GM19025 (cell line): ENCODE results near the gene UBL4A.
A peak's percentile ranks its signal among the peaks of the same experiment; 100 is the strongest.

Experiments
- ATAC-seq: cut with Tn5 transposase; IDR thresholded peaks from one replicate; pipeline ENCODE4 v1.9.1; 2021; ENCODE audit warnings: mild to moderate bottlenecking, low read depth, moderate library complexity; ENCODE audit not compliant: unreplicated experiment

The UBL4A gene

DNA sequence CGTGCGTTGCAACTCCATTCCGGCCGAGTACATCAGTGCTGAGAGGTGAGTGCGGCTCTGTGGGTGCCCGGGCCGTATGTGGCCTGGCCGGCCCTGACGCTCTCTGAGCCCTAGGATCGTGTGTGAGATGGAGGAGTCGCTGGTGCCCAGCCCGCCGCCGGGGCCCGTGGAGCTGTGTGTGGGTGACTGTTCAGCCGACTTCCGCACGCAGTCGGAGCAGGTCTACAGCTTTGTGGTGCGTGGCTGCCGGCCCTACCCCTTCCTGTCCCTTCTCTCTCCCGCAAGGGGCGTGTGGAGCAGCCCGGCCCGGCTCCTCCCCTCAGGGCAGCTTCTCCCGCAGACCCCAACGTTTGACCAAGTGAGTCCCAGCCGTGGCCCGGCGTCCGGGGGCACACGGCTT, 20.4 kb downstream of the UBL4A start:
- ATAC-seq: no peak

DNA sequence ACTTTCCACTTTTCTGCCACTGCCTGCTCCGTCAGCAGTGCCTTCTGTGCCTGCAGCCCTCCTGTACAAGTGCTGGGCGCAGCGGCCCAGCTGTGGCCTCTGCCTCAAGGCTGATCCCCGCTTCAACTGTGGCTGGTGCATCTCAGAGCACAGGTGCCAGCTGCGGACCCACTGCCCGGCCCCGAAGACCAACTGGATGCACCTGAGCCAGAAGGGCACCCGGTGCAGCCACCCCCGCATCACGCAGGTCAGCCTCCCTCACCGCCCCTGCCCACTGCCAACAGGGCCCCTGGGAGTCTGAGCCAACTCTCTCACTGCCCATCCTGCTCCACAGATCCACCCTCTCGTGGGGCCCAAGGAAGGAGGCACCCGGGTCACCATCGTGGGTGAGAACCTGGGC, 20.8 kb downstream of the UBL4A start:
- no peak for ATAC-seq

DNA sequence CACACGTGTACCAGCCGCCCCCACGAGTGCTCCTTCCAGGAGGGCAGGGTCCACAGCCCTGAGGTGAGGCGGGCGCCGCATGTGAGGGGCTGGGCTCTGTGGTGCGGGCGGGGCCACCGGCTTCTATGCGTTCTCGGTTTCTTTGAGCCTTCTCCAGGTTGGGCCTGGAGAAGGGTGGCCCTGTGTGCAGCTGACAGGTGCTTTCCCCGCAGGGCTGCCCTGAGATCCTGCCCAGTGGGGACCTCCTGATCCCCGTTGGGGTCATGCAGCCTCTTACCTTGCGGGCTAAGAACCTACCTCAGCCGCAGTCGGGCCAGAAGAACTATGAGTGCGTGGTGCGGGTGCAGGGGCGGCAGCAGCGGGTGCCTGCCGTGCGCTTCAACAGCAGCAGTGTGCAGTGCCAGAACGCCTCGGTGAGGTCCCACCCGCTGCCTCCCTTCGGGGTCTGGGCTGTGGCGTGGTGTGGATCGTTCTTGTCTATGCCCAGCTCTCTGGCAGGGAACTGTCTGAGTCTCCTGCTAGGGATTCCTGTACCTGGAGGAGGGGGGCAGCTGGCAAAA, 21.5 kb downstream of the UBL4A start:
- no peak for ATAC-seq

DNA sequence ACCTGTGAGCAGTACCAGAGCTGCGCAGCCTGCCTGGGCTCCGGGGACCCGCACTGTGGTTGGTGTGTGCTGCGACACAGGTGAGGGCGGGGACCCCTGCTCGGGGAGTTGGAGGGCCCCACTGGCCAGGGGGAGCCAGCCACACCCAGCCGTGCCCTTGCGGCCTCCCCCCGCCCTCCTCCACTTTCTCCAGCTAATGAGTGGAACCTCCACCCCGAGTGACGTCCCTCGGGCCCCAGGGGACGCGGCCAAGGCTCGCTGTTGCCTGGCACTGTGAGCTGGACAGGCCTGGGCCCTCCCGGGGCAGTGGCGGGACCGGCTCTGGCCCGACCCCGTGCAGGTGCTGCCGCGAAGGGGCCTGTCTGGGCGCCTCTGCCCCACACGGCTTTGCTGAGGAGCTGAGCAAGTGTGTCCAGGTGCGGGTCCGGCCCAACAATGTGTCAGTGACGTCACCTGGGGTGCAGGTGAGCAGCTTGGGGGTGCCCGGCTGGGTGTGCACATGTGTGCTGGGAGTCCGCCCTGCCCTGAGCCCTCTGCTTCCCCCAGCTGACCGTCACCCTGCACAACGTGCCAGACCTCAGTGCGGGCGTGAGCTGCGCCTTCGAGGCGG, 22.7 kb downstream of the UBL4A start:
- ATAC-seq: no peak

DNA sequence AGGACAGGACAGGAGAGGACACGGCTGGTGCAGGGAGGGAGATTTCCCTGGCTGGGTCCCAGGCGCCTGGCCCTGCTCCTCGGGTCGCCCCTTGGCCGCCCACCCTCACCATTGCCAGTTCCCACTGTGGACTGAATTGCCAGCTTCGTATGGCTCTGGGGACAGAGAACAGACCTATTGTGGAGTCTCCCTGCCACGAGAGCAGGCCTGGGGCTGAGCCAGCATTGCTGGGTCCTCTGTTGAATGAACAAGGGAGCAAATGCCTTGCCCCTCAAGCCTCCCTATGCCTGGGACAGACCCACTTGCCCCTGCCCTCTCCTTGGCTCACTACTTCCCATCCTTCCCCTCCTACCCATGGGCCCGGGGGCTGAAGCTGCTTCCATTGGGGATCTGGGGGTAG, 24.0 kb downstream of the UBL4A start:
- no peak for ATAC-seq

DNA sequence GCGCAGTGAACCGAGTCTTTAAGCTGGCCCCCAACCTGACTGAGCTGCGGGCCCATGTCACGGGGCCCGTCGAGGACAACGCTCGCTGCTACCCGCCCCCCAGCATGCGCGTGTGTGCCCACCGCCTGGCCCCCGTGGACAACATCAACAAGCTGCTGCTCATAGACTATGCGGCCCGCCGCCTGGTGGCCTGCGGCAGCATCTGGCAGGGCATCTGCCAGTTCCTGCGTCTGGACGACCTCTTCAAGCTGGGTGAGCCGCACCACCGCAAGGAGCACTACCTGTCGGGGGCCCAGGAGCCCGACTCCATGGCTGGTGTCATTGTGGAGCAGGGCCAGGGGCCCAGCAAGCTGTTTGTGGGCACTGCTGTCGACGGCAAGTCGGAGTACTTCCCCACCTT, 26.1 kb downstream of the UBL4A start:
- no peak for ATAC-seq

DNA sequence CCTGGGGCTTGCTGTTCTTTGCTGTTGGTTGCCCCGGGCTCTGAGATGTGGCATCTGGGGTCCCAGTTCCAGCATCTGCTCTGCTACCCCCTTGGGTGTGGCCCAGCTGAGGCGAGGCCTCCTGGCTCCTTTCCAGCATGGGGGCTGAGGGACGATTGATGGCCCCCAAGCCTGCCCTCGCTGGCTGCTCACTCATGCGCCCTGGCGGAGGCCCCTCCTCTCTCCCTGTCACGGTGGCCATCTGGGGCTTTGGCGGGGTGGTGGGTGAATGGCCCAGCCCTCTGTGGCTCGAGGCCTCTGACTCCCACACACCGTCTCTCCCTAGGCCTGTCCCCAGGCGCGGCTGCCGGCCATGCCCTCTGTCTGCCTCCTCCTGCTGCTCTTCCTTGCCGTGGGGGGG, 26.6 kb downstream of the UBL4A start:
- no peak for ATAC-seq

DNA sequence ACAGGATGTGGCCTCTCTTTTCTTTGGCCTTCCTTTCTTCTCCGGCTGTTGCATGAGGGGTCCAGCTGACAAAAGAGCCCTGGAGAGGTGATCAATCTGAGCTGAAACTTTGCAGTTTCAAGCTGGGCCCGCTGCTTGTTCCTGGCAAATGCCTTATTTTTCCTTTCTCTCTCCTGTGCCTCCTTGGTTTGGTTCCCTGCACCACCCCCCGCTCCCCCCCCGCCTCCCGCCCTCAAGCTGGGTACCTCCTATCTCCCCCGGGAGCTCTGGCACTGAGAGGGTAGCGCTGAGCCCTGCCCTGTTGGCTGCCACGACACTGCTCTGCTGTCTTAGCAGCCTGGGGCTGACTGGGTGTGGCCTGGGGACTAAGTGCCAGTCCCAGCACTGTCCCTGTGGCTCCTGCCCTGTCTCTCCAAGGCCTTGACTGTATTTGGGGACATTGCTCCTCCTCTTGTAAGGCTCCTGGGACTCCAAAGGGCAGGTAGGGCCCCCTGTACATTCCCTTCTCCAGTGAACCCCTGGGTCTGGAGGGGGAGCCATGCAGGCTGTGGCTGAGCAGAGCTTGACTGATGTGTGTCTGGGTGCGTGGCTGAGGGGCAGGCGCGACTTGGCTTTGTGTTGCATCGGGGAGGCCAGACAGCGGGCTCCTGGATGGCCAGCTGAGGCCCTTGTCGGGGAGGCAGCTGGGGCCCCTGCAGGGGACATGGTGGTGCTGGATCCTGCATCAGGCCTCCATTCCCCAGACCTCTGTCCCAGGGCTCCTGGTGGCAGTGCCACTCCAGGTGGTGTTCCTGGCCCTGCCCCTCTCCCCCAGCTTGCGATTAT, 27.2 kb downstream of the UBL4A start:
- ATAC-seq: no peak

DNA sequence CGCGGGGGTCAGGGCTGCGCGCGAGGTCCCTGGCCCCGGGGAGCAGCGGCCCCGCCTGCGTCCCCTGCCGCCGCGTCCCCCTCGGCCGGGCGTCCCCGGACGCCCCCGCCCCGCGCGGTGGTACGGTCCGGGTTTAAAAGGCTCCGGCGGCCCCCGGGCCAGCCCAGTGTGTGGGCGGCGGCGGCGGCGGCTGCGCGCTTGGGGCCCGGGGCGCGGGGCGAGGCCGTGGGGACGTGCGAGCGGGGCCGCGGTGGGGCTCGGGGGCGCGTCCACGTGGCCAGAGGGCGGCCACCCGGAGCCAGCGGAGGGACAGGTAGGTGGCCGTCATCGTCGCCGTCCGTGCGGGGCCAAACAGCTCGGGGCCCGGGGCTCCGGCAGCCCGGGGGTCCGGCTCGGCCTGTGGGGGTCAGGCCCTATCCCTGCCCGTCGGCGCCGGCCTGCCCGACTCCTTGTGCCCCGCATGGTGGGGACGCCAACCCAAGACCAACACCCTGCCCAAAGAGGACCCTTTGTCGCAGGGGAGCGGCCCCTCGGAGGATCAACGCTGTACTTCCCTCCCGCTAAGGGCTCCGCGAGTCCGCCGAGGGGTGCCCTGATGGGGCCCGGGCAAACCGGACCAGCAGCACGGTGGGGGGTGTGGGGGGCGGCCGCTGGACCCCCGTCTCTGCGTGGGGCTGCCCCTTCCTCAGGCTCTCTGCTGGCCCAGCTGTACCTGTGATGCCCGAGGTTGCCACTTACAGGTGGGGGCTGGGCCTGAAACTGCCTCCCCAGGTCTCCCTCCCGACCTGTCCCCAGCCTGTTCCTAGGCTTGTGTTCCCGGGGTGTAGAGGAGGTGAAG, 28.1 kb downstream of the UBL4A start, which contains the start of gene PLXNA3:
Gene PLXNA3 (plus strand): TSS at position 166 of the 838 bp plus-strand sequence. CDS start 1,903 bp downstream, outside the sequence.
- peak; percentile 68 for ATAC-seq

DNA sequence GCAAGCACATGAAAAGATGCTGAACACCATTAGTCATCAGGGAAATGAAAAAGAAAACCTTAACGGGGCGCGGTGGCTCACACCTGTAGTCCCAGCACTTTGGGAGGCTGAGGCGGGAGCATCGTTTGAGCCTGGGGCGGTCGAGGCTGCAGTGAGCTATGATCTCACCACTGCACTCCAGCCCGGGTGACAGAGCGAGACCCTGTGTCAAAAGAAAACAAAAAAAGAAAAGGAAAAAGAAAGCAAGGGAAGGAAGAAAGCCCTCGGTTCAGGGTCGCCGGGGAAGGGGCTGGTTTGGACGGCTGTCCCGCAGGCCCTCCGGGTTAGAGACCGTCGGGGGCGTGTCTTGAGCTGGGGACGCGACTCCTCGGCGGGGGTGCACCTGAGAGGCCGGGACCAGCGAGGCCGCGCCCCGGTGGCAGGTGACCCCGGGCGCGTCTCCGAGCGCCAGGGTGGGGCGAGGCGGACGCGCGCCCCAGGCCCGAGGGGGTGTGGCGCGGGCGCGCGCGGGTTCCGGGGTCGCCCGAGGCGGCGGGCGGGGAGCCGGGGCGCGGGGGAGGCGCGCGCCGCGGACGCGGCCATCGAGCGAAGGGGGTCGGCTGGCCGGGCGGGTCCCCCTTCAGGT, 28.8 kb downstream of the UBL4A start:
- peak; percentile 56 for ATAC-seq

DNA sequence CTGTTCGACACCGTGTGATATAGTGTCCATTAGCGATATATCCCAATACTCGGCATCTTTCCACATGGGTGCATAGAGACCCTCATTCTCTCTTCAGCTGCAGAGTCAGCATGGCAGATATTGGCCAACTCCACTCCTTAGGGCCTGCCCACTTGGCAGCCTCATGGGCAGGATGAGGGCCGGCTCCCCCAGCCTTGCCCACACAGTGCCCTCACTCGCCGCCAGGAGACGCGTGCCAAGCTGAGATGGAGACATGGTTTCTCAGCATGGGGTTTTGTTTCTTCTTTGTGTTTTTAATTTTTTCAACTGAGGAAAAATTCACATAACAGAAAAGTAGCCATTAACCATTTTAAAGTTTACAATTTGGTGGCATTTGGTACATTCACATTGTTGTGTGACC, 33.6 kb downstream of the UBL4A start:
- ATAC-seq: no peak

DNA sequence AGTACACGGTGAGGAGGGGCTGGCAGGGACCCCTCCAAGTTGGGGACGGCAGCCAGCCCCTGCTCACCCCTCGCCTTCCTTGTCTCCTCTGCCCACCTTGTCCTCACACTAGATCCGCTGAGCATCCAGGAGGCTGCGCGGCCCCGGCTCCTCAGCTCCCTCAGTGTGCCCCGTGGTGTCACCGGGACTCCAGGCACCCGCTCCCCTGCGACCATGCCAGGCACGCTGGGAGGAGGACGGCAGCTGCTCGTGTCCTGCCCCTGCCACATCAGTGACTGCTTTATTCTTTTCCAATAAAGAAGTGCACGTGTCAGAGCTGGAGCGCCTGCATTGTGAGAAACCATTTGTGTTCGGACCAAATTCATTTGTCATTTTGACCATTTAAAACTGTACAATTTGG, 36.1 kb downstream of the UBL4A start:
- ATAC-seq: no peak

DNA sequence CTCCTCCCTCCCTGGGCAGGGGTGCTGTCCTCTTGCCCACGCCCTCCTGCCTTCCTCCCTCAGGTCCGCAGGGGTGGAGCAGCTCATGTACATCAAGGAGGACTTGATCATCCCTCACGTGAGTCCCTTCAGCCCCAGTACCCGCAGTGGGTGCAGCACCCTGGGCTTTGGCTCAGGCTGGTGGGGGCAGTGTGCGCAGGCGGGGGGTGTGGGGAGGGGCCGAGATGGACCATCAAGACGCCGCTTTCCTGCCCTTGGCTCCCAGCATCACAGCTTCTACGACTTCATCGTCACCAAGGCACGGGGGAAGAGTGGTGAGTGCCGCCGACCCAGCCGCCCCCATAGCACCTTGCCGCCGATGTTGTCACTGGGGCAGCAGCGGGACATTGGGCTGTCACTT, 36.8 kb downstream of the UBL4A start:
- ATAC-seq: no peak

DNA sequence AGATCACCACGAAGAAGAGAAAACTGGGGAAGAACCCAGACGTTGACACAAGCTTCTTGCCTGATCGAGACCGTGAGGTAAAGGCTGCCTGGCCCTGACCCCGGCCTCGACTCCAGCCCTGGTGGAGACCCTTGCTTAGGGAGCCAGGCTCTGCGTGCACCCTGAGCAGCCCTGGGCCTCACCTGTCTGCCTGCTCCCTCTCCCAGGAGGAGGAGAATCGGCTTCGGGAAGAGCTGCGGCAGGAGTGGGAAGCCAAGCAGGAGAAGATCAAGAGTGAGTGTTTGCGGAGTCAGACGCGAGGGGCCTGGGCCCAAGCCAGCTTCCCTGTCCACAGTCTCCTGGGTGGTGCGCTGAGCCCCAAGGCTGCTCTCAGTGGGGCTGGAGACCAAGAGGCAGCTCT, 37.9 kb downstream of the UBL4A start:
- no peak for ATAC-seq

DNA sequence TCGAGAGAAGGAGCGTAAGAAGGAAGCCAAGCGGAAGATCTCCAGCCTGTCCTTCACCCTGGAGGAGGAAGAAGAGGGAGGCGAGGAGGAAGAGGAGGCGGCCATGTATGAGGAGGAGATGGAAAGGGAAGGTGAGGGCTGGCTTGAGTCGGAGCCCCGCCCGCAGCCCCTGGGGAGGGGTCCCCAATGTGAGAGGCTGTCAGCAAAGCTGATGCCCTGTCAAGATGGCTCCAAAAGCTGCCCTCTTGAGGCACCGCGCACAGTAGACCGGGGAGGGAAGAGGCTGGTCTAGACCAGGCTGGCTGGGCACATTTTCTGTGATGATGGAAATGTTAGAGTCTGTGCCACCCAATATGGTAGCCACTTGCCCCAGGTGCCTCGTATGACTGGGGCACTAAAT, 40.0 kb downstream of the UBL4A start:
- no peak for ATAC-seq

DNA sequence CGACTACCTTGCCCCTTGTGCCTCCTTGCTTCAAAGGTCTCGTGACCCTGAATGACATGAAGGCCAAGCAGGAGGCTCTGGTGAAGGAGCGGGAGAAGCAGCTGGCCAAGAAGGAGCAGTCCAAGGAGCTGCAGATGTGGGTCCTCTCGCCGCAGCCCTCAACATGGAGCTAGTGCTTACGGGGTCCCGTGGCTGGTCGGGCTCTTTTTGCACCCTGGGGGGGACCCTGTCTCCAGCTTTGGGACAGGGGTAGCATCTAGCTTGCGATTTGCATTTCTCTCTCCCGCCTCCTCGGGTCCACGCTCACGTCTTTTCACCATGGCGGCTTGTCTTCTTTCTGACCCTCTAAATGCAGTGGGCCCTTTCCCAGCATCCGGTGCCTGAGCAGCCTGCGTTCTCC, 40.6 kb downstream of the UBL4A start:
- no peak for ATAC-seq

DNA sequence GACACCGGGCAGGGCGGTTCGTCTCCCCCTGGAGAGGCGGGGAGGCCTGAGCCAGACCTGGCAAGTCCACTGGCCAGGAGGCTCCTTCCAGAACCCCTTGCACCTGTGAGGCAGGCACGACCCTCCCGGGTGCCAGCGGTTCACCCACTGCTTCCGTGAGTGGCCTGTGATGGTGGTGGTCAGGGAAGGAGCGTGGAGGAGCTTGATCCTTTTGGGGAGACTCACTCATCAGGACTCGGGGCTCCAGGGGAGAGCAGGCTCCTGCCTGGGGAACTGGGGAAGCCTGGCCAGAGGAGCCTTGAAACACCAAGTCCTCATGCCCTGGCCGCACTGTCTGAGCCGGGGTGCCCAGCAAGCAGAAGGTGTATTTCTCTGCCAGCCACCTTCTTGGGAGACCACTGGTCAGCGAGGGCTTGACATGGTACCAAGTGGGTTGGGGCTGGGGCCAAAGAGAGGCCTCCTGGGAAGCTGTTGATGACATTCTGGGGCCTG, 41.6 kb downstream of the UBL4A start:
- ATAC-seq: no peak

DNA sequence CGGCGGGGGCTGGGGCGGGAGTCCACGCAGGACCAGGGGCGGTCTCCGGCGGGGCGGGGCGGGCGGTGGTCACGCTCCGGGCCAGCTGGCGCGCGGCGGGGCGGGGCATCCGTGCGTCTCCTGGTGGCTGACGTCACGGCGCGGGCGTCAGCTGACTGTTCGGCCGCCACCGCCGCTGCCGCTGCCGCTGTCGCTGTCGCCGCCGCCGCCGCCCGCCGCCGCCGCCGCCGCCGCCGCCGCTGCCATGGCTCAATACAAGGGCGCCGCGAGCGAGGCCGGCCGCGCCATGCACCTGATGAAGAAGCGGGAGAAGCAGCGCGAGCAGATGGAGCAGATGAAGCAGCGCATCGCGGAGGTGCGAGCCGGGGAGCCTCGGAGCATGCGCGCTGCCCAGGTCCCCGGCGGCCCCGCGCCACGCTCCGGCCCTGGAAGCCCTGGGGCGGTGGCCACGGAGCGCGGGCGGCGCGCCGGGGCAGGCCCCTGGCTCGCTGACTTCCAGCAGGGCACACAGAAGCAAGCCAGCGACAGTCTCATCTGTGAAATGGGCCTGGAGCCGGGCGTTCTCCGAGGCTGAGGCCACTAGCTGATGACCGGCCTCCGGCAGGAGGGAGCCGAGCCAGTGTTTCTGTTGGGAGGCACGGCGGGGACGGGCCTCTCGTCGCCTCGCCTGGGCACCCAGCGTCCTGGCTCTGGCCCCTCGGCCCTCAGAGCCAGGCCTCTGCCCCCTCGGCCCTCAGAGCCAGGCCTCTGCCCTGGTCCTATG, 42.2 kb downstream of the UBL4A start, which contains the start of gene FAM50A:
Gene FAM50A (plus strand): TSS at position 150 of the 763 bp plus-strand sequence. CDS start 95 bp downstream, at position 245.
- ATAC-seq: peak; percentile 84

DNA sequence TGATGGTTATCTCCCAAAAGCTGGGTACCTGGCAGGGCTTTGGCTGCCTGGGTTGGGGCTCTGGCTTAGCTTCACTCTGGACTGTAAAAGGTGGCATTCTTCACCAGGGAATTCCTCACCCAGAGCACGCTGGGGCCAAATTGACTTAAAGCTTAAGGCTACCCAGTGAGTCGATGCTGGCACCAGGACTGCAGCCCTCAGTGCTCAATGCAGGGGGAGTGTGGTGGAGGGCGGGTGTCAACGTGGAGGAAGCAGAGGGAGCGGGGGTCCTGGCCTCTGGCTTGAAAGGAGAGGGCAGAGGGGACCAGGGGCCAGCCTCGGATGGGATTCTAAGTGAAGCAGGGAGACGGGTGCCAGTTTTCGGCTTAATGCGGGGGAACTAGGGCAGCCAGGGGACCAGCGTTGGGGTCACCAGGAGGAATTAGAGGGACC, 42.9 kb downstream of the UBL4A start:
- ATAC-seq: no peak
